MM.1S (cell line): ENCODE results near the gene PRXL2C.
"Not testable (repeated sequence)": the region's sequence is repeated elsewhere in the genome, so short reads cannot be mapped to it uniquely, and the experiment has no call there.

Source experiments
- DNase-seq: peaks from one replicate; pipeline ENCODE4 v3.0.0-alpha.2; 2015
- H2AFZ ChIP-seq: fragments of 300-600 bp; sonication (generic); 2 replicates; pipeline ENCODE4 v1.6.0; 2016; ENCODE audit warnings: antibody characterized with exemption, low read length
- H3F3A ChIP-seq: fragments of 300-600 bp; sonication (generic); 2 replicates; pipeline ENCODE4 v1.6.1; 2016; ENCODE audit warnings: mild to moderate bottlenecking, antibody characterized with exemption, low read length, moderate library complexity, mixed read lengths; ENCODE audit not compliant: insufficient read depth
- H3K27ac ChIP-seq: fragments of 300-600 bp; sonication (generic); 2 replicates; pipeline ENCODE4 v1.5.1; 2016; ENCODE audit warnings: mild to moderate bottlenecking, low read length
- H3K27me3 ChIP-seq: fragments of 300-600 bp; sonication (generic); replicated peaks from 2 replicates; pipeline ENCODE4 v1.6.0; 2016; ENCODE audit warnings: low read length; ENCODE audit not compliant: insufficient read depth
- H3K36me3 ChIP-seq: fragments of 300-600 bp; sonication (generic); replicated peaks from 2 replicates; pipeline ENCODE4 v1.6.1; 2016; ENCODE audit warnings: mild to moderate bottlenecking, low read length, mixed read lengths; ENCODE audit not compliant: insufficient read depth
- H3K4me1 ChIP-seq: fragments of 300-600 bp; sonication (generic); 2 replicates; pipeline ENCODE4 v1.6.1; 2016; ENCODE audit warnings: low read length, mixed read lengths
- H3K4me2 ChIP-seq: fragments of 300-600 bp; sonication (generic); 2 replicates; pipeline ENCODE4 v1.6.0; 2016; ENCODE audit warnings: low read depth, low read length
- H3K4me3 ChIP-seq: fragments of 300-600 bp; sonication (generic); 2 replicates; pipeline ENCODE4 v1.5.1; 2016; ENCODE audit warnings: low read length, mixed read lengths
- H3K79me2 ChIP-seq: fragments of 300-600 bp; sonication (generic); 2 replicates; pipeline ENCODE4 v1.6.1; 2016; ENCODE audit warnings: mixed run types, low read length, mixed read lengths
- H3K9ac ChIP-seq: fragments of 300-600 bp; sonication (generic); 2 replicates; pipeline ENCODE4 v1.6.1; 2016; ENCODE audit warnings: low read length, mixed read lengths
- H3K9me2 ChIP-seq: fragments of 300-600 bp; sonication (generic); replicated peaks from 2 replicates; pipeline ENCODE4 v1.6.1; 2016; ENCODE audit warnings: mild to moderate bottlenecking, low read length, mixed read lengths; ENCODE audit not compliant: insufficient read depth
- H3K9me3 ChIP-seq: fragments of 300-600 bp; sonication (generic); replicated peaks from 2 replicates; pipeline ENCODE4 v1.6.1; 2016; ENCODE audit warnings: mild to moderate bottlenecking, low read length, mixed read lengths; ENCODE audit not compliant: insufficient read depth
- H4K20me1 ChIP-seq: fragments of 300-600 bp; sonication (generic); 2 replicates; pipeline ENCODE4 v1.6.1; 2016; ENCODE audit warnings: mild to moderate bottlenecking, low read length, moderate library complexity, mixed read lengths; ENCODE audit not compliant: insufficient read depth
- CTCF ChIP-seq: fragments of 300-600 bp; sonication (generic); IDR thresholded peaks from 2 replicates; pipeline ENCODE4 v1.5.1; 2016; ENCODE audit warnings: antibody characterized with exemption, low read length, mixed read lengths
- EZH2 ChIP-seq: fragments of 300-600 bp; sonication (generic); optimal IDR thresholded peaks from 2 replicates; pipeline ENCODE3; 2017; ENCODE audit warnings: low read depth, mild to moderate bottlenecking, antibody characterized with exemption, low read length, mixed read lengths
- EZH2phosphoT487 ChIP-seq: fragments of 300-600 bp; sonication (generic); IDR thresholded peaks from 2 replicates; pipeline ENCODE4 v1.6.1; 2018; ENCODE audit warnings: antibody characterized with exemption, low read length

Gene PRXL2C

GRCh38 chr9:96680812-96681499 is 25.8 kb upstream of the PRXL2C start:
- Histone ChIP-seq H3K79me2 (no peaks in the 10 kb centered on the region), H3K9me3 (no peaks in the 10 kb centered on the region), H3F3A (no peaks in the 10 kb centered on the region), H2AFZ (no peak overlapping the region), H3K27ac (no peak overlapping the region), H3K4me1 (no peaks in the 10 kb centered on the region), H3K4me3 (no peak overlapping the region), H3K4me2 (no peak overlapping the region), H3K9me2 (no peaks in the 10 kb centered on the region), H3K9ac (no peak overlapping the region), H3K27me3 (no peaks in the 10 kb centered on the region), H3K36me3 (no peaks in the 10 kb centered on the region), H4K20me1 (no peaks in the 10 kb centered on the region)
- TF ChIP-seq EZH2 (no peak), EZH2phosphoT487 (no peak), CTCF (no peak)
- DNase-seq: no peak

GRCh38 chr9:96674906-96675538 is 19.9 kb upstream of the PRXL2C start:
- Histone ChIP-seq H4K20me1 (no peaks in the 10 kb centered on the region), H3K4me3 (no peak overlapping the region), H3K9me2 (no peaks in the 10 kb centered on the region), H3K4me1 (no peaks in the 10 kb centered on the region), H3K27ac (no peak overlapping the region), H3K9me3 (no peaks in the 10 kb centered on the region), H3K36me3 (no peaks in the 10 kb centered on the region), H3K9ac (no peak overlapping the region), H3K79me2 (no peaks in the 10 kb centered on the region), H2AFZ (no peak overlapping the region), H3K27me3 (no peaks in the 10 kb centered on the region), H3F3A (no peaks in the 10 kb centered on the region), H3K4me2 (no peak overlapping the region)
- TF ChIP-seq EZH2phosphoT487: no peak
- no peak for TF ChIP-seq CTCF
- no peak for TF ChIP-seq EZH2
- no peak for DNase-seq

- H4K20me1 ChIP-seq, H3K4me3 ChIP-seq, H3F3A ChIP-seq, H3K9ac ChIP-seq, H3K9me3 ChIP-seq, H3K27ac ChIP-seq, H3K9me2 ChIP-seq, H3K4me1 ChIP-seq, H3K4me2 ChIP-seq, H3K79me2 ChIP-seq, DNase-seq, H2AFZ ChIP-seq, H3K27me3 ChIP-seq, H3K36me3 ChIP-seq: not testable (repeated sequence)
These were observed 18.7 kb upstream of the PRXL2C start for GRCh38 chr9:96673786-96674185.

- Histone ChIP-seq H3K27ac (no peak overlapping the region), H3K9me3 (no peaks in the 10 kb centered on the region), H2AFZ (no peak overlapping the region), H3K79me2 (no peaks in the 10 kb centered on the region), H3K4me3 (no peak overlapping the region), H4K20me1 (no peaks in the 10 kb centered on the region), H3K9me2 (no peaks in the 10 kb centered on the region), H3K36me3 (no peaks in the 10 kb centered on the region), H3K27me3 (no peaks in the 10 kb centered on the region), H3K4me1 (no peaks in the 10 kb centered on the region), H3F3A (no peaks in the 10 kb centered on the region), H3K4me2 (no peak overlapping the region), H3K9ac (no peak overlapping the region)
- TF ChIP-seq EZH2phosphoT487: no peak
- no peak for TF ChIP-seq CTCF
- TF ChIP-seq EZH2: no peak
- DNase-seq: no peak
These were observed 13.9 kb upstream of the PRXL2C start for GRCh38 chr9:96668868-96669534.
